ENCODE data around the gene TCP11. TPM values are rescaled to one million over a fixed set of nuclear protein-coding genes. Genes with fewer than 3 reads are reported as not detected.

Gene TCP11
- total RNA-seq, 1 experiment from 2014 or later, result not detected

DNA sequence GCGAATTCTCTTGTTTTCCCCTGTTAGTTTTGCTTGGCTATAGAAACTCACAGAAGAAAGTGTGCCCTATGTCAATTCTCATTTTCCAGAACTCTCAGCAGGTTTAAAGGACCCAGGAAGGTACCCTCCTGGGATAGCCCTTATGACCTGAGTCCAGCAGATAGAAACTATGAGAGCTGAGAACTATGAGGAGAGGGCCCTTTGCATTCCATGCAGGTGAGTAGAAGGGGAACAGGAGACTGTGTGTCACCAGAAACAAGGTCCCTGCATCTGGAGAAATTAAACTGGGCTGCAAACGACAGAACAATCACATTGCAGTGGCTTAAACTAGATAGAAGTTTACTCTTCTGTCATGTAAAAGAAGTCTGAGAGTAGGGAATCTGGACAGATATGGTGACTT is 36.9 kb upstream of the TCP11 start:
- Histone ChIP-seq H4K8ac (replicated peaks; ENCODE audit: insufficient read length, low read depth, low read length) (no peak overlapping the region), H3K56ac (ENCODE audit: insufficient read length, low read depth, low read length) (no peak overlapping the region), H3K79me1 (ENCODE audit: insufficient read depth, low read depth, low read length, poor library complexity, severe bottlenecking) (no peaks in the 10 kb centered on the region), H3K27ac (ENCODE audit: insufficient read length, low read depth, low read length) (no peak overlapping the region), H3K9me3 (ENCODE audit: control insufficient read depth, low read depth, low read length) (no peaks in the 10 kb centered on the region), H2BK5ac (ENCODE audit: insufficient read length, low read length) (no peak overlapping the region), H2AFZ (ENCODE audit: low read length) (no peak overlapping the region), H3K14ac (ENCODE audit: insufficient read depth, low read length) (no peak overlapping the region), H2BK20ac (ENCODE audit: low read depth, low read length, poor library complexity, severe bottlenecking) (no peak overlapping the region), H4K5ac (ENCODE audit: insufficient read length, low read depth, low read length) (no peak overlapping the region), H4K20me1 (ENCODE audit: control insufficient read depth, insufficient read depth, insufficient read length) (no peaks in the 10 kb centered on the region), H2BK12ac (ENCODE audit: insufficient read length, low read depth, low read length) (no peak overlapping the region), H3K4me1 (ENCODE audit: insufficient read depth, low read length) (no peaks in the 10 kb centered on the region; the same call in 1 of the 2 replicates), H3K23ac (ENCODE audit: insufficient read length, low read depth, low read length) (no peak overlapping the region), H3T11ph (ENCODE audit: low read length) (no peak overlapping the region), H3K18ac (ENCODE audit: insufficient read length, low read depth, low read length) (no peak overlapping the region), H3K4me2 (ENCODE audit: insufficient read depth, insufficient read length, low read length) (no peak overlapping the region), H2BK120ac (ENCODE audit: low read depth, low read length, poor library complexity, severe bottlenecking) (no peak overlapping the region), H2BK15ac (ENCODE audit: low read depth, low read length) (no peak overlapping the region), H3K27me3 (ENCODE audit: insufficient read depth, low read length) (no peaks in the 10 kb centered on the region), H3K79me2 (ENCODE audit: insufficient read depth, low read length) (no peaks in the 10 kb centered on the region), H4K91ac (ENCODE audit: insufficient read length, low read depth, low read length) (no peak overlapping the region), H2AK5ac (ENCODE audit: insufficient read length, low read length) (no peak overlapping the region), H3K4ac (ENCODE audit: low read depth, low read length) (no peak overlapping the region), H3K23me2 (ENCODE audit: insufficient read length, low read depth, low read length, poor library complexity, severe bottlenecking) (no peaks in the 10 kb centered on the region), H3K9ac (ENCODE audit: extremely low read depth, insufficient read length, low read length) (no peak overlapping the region)
- H3K27ac Mint-ChIP-seq, result no peak overlapping the region
- TF ChIP-seq, protein P1, sequence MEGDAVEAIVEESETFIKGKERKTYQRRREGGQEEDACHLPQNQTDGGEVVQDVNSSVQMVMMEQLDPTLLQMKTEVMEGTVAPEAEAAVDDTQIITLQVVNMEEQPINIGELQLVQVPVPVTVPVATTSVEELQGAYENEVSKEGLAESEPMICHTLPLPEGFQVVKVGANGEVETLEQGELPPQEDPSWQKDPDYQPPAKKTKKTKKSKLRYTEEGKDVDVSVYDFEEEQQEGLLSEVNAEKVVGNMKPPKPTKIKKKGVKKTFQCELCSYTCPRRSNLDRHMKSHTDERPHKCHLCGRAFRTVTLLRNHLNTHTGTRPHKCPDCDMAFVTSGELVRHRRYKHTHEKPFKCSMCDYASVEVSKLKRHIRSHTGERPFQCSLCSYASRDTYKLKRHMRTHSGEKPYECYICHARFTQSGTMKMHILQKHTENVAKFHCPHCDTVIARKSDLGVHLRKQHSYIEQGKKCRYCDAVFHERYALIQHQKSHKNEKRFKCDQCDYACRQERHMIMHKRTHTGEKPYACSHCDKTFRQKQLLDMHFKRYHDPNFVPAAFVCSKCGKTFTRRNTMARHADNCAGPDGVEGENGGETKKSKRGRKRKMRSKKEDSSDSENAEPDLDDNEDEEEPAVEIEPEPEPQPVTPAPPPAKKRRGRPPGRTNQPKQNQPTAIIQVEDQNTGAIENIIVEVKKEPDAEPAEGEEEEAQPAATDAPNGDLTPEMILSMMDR (conservative IDR thresholded peaks at IDR 0.05), result no peak
- whole genome bisulfite sequencing (ENCODE audit: extremely low coverage, insufficient read length, low lambda C conversion rate), result no CpG with 5 or more reads among the region's 2 CpGs
- H3K9me3 Mint-ChIP-seq, result no peaks in the 10 kb centered on the region
- peaks cover 11% of the 10 kb centered on the region for H3K27me3 Mint-ChIP-seq (ENCODE audit: low read depth)
- no peaks in the 10 kb centered on the region for H3K36me3 Mint-ChIP-seq (ENCODE audit: insufficient read depth in 1 of 3, low read depth in 3 of 3)
- no peak for DNase-seq
- H3K4me1 Mint-ChIP-seq, result peaks cover 13 to 20% of the 10 kb centered on the region in 2 experiments; a peak in 3 of 4 replicates
- no peak overlapping the region for H3K4me3 Mint-ChIP-seq
